GM21619 (cell line): ENCODE results near the gene CYP2A6.
"Not testable (repeated sequence)": the region's sequence is repeated elsewhere in the genome, so short reads cannot be mapped to it uniquely, and the experiment has no call there.

Experiments
- ATAC-seq: cut with Tn5 transposase; IDR thresholded peaks from one replicate; pipeline ENCODE4 v1.9.1; 2021; ENCODE audit not compliant: unreplicated experiment

The CYP2A6 gene

GRCh38 chr19:40850277-40850676, at the start of gene CYP2A6:
Gene CYP2A6 (minus strand): TSS chr19:40850447. CDS start chr19:40850426, 21 bp downstream.
- ATAC-seq = not testable (repeated sequence)

GRCh38 chr19:40899964-40900363, 49.7 kb upstream of the CYP2A6 start:
- ATAC-seq = not testable (repeated sequence)

GRCh38 chr19:40896843-40897789, 46.9 kb upstream of the CYP2A6 start:
- not testable (repeated sequence) for ATAC-seq

- ATAC-seq = no peak
Measured at GRCh38 chr19:40896418-40896796, 46.2 kb upstream of the CYP2A6 start.

GRCh38 chr19:40893112-40893511, 42.9 kb upstream of the CYP2A6 start:
- ATAC-seq = no peak

GRCh38 chr19:40889366-40889765, 39.1 kb upstream of the CYP2A6 start:
- ATAC-seq = no peak

- no peak for ATAC-seq
Measured at GRCh38 chr19:40888191-40888590, 37.9 kb upstream of the CYP2A6 start.

GRCh38 chr19:40884187-40884931, 34.1 kb upstream of the CYP2A6 start:
- not testable (repeated sequence) for ATAC-seq

- not testable (repeated sequence) for ATAC-seq
Measured at GRCh38 chr19:40882062-40882461, 31.8 kb upstream of the CYP2A6 start, which contains the start of gene CYP2A7. Gene CYP2A7 (minus strand): TSS chr19:40882231. CDS start chr19:40882210, 21 bp downstream.

- not testable (repeated sequence) for ATAC-seq
Measured at GRCh38 chr19:40879349-40879748, 29.1 kb upstream of the CYP2A6 start.

- ATAC-seq = not testable (repeated sequence)
Measured at GRCh38 chr19:40875526-40875951, 25.3 kb upstream of the CYP2A6 start.

GRCh38 chr19:40874874-40875273, 24.6 kb upstream of the CYP2A6 start:
- ATAC-seq = not testable (repeated sequence)

GRCh38 chr19:40873873-40874272, 23.6 kb upstream of the CYP2A6 start:
- not testable (repeated sequence) for ATAC-seq

- ATAC-seq = no peak
Measured at GRCh38 chr19:40872209-40872608, 22.0 kb upstream of the CYP2A6 start.

- ATAC-seq = no peak
Measured at GRCh38 chr19:40867701-40868100, 17.5 kb upstream of the CYP2A6 start.

GRCh38 chr19:40864739-40865496, 14.7 kb upstream of the CYP2A6 start:
- not testable (repeated sequence) for ATAC-seq

GRCh38 chr19:40862785-40863184, 12.5 kb upstream of the CYP2A6 start:
- ATAC-seq = no peak

- no peak for ATAC-seq
Measured at GRCh38 chr19:40862333-40862732, 12.1 kb upstream of the CYP2A6 start.

GRCh38 chr19:40858109-40858508, 7.9 kb upstream of the CYP2A6 start:
- no peak for ATAC-seq

- not testable (repeated sequence) for ATAC-seq
Measured at GRCh38 chr19:40852467-40853152, 2.4 kb upstream of the CYP2A6 start.
